ENCODE measurements around the gene AKAP12.

Gene AKAP12

DNA sequence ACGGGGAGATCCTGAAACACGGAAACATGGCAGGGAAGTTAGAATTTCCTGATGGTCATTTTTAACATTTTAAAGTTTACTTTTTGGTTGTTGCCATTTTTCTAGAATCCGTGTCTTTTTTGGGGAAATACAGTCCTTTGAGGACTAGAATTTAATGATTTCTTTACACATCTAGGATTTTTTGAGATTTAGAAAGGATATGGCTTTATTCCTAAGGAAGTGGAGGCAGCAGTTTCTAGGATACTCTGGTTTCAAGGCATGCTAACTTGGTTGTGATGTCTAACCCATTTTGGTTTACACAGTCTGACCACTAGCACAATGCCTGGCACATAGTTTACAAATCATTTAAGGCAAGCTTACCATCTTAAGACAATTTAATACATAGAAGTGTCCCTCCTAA, 152.7 kb downstream of the AKAP12 start:
- DNase-seq (ENCODE audit: extremely low spot score, insufficient read length, low read depth) (no peak), FAIRE-seq (no peak)

DNA sequence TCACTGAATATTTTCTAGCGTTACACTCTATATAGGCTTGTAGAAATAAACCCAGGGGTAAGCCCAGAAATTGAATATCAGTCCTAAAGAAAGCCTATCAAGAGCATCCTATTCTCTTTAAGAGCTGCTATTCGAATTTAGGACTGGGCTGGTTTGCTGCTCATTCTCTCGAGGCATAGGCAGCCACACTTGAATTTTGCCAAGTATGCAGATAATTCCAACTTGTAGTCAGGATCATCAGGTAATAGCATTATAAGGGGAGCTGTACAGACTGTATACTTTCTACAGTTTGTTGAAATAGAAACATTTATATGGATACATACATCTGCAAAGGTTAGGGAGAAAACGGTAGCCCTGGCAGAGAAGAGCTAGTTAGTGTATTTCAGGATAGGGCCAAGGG, 153.6 kb downstream of the AKAP12 start:
- DNase-seq (ENCODE audit: extremely low spot score, insufficient read length, low read depth): no peak
- no peak for FAIRE-seq

DNA sequence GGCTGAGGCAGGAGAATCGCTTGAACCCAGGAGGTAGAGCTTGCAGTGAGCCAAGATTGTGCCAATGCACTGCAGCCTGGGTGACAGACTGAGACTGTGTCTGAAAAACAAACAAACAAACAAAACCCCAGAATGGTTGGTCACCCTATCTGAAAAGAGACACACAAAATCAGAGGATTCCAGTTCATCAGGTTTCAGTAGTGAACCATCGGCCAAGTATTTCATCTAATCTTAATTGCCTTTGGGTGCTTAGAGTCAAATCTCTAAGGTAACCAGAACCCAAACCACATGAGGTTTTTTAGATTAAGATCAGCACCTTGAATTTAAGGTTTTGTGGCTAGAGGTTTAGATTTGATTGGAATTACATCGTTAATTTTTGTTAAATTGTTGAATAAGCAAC, 159.9 kb downstream of the AKAP12 start:
- no peak for DNase-seq (ENCODE audit: extremely low spot score, insufficient read length, low read depth)
- no peak for FAIRE-seq

DNA sequence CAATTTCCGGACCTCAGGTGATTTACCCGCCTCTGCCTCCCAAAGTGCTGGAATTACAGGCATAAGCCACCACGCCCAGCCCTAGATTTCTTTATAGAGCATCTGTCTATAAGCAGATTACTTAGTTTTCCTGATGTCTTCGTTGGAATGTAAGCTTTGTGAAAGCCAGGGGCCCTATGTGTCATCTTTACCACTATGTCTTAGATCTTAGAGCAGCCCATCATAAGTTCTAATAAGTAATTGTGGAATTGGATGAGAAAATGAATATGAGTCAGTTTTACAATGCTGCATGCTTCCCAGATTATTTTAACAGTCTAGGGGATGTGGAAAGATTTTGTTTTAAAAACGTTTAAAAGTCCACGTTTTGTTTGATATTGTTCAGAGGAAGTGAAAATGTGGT, 160.7 kb downstream of the AKAP12 start:
- DNase-seq (ENCODE audit: extremely low spot score, insufficient read length, low read depth) (no peak), FAIRE-seq (no peak)

DNA sequence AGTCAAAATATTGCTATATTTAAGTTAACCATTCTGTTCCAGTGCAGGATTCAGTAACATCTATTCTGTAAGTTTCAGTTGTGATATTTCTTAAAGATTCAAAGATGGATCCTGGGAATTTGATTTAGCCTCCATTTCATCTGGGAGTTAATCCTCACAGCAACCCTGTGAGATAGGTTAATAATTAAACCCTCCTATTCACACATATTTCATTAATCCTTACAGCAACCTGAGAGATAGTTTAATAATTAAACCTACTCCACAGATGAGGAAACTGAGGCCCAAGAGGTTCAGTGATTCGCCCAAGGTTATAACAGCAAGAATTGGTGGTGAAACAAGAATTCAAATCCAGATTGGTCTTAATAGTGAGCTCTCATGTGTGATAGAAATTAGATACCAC, 162.5 kb downstream of the AKAP12 start:
- no peak for DNase-seq (ENCODE audit: extremely low spot score, insufficient read length, low read depth)
- FAIRE-seq: no peak

DNA sequence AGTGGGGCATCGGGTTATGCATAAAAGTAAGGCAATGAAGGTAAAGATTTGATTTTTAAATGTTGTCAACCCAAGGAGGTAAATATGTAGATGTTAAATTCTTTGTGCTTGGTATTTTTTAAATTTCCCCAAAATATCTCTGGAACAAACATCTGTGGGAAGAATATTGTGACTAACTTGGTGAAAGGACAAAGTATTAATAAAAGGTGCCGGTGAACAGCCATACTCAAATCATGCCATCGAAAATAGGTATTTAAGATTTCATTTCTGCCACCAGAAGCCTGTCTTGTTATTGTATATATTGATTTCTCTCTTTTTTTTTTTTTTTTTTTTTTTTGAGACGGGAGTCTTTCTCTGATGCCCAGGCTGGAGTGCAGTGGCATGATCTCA, 164.1 kb downstream of the AKAP12 start:
- FAIRE-seq (no peak), DNase-seq (ENCODE audit: extremely low spot score, insufficient read length, low read depth) (no peak)

Data from GM18507 (cell line).